H9 (cell line): Measurements from ENCODE around the gene KCNMA1. TPM values are rescaled to one million over a fixed set of nuclear protein-coding genes. Genes with fewer than 3 reads are reported as not detected.

Experiments
- DNase-seq: peaks from one replicate; pipeline ENCODE4 v3.0.0-alpha.2; 2017
- H2AFZ ChIP-seq: one replicate; pipeline ENCODE4 v1.6.1; 2013; ENCODE audit warnings: mild to moderate bottlenecking, low read length, control low read depth, moderate library complexity
- H2AK5ac ChIP-seq: 2 replicates; pipeline ENCODE4 v1.6.1; 2013; ENCODE audit warnings: low read length, control low read depth, mixed read lengths; ENCODE audit not compliant: insufficient read length
- H2BK120ac ChIP-seq: one replicate; pipeline ENCODE4 v1.6.1; 2013; ENCODE audit warnings: low read depth, mild to moderate bottlenecking, low read length, control low read depth, inconsistent platforms; ENCODE audit not compliant: poor library complexity, severe bottlenecking
- H2BK12ac ChIP-seq: 2 replicates; pipeline ENCODE4 v1.6.1; 2013; ENCODE audit warnings: low read length, control low read depth, mixed read lengths, low read depth; ENCODE audit not compliant: insufficient read length
- H2BK15ac ChIP-seq: 2 replicates; pipeline ENCODE4 v1.6.1; 2013; ENCODE audit warnings: low read depth, low read length, control low read depth
- H2BK20ac ChIP-seq: one replicate; pipeline ENCODE4 v1.6.1; 2013; ENCODE audit warnings: low read depth, mild to moderate bottlenecking, low read length, control low read depth, inconsistent platforms; ENCODE audit not compliant: poor library complexity, severe bottlenecking
- H2BK5ac ChIP-seq: 2 replicates; pipeline ENCODE4 v1.6.1; 2013; ENCODE audit warnings: low read length, control low read depth, mixed read lengths; ENCODE audit not compliant: insufficient read length
- H3K14ac ChIP-seq: 2 replicates; pipeline ENCODE4 v1.6.1; 2013; ENCODE audit warnings: low read length, control low read depth; ENCODE audit not compliant: insufficient read depth
- H3K18ac ChIP-seq: 2 replicates; pipeline ENCODE4 v1.6.1; 2013; ENCODE audit warnings: low read depth, mild to moderate bottlenecking, mixed read lengths, low read length, control low read depth; ENCODE audit not compliant: insufficient read length
- H3K23ac ChIP-seq: 2 replicates; pipeline ENCODE4 v1.6.1; 2013; ENCODE audit warnings: low read length, control low read depth, mixed read lengths, low read depth; ENCODE audit not compliant: insufficient read length
- H3K23me2 ChIP-seq: 2 replicates; pipeline ENCODE4 v1.6.1; 2013; ENCODE audit warnings: low read depth, mild to moderate bottlenecking, mixed read lengths, low read length, control low read depth; ENCODE audit not compliant: insufficient read length, poor library complexity, severe bottlenecking
- H3K27ac ChIP-seq: 2 replicates; pipeline ENCODE4 v1.5.1; 2013; ENCODE audit warnings: low read length, control low read depth, mixed read lengths, low read depth; ENCODE audit not compliant: insufficient read length
- H3K27me3 ChIP-seq: 2 replicates; pipeline ENCODE4 v1.6.1; 2013; ENCODE audit warnings: low read length, control low read depth, inconsistent platforms; ENCODE audit not compliant: insufficient read depth
- H3K4ac ChIP-seq: 2 replicates; pipeline ENCODE4 v1.6.1; 2013; ENCODE audit warnings: low read depth, mild to moderate bottlenecking, control low read depth, inconsistent platforms, low read length, moderate library complexity
- H3K4me1 ChIP-seq: 2 replicates; pipeline ENCODE4 v1.6.1; 2013; ENCODE audit warnings: low read length, control low read depth, inconsistent platforms; ENCODE audit not compliant: insufficient read depth
- H3K4me2 ChIP-seq: 2 replicates; pipeline ENCODE4 v1.6.1; 2013; ENCODE audit warnings: low read length, control low read depth, mixed read lengths; ENCODE audit not compliant: insufficient read length, insufficient read depth
- H3K56ac ChIP-seq: 2 replicates; pipeline ENCODE4 v1.6.1; 2013; ENCODE audit warnings: low read depth, mild to moderate bottlenecking, mixed read lengths, low read length, control low read depth; ENCODE audit not compliant: insufficient read length
- H3K79me1 ChIP-seq: 2 replicates; pipeline ENCODE4 v1.6.1; 2013; ENCODE audit warnings: low read depth, mild to moderate bottlenecking, moderate library complexity, low read length, control low read depth, inconsistent platforms; ENCODE audit not compliant: insufficient read depth, poor library complexity, severe bottlenecking
- H3K79me2 ChIP-seq: 2 replicates; pipeline ENCODE4 v1.6.1; 2013; ENCODE audit warnings: low read length, control low read depth, inconsistent platforms; ENCODE audit not compliant: insufficient read depth
- H3K9ac ChIP-seq: 2 replicates; pipeline ENCODE4 v1.6.1; 2013; ENCODE audit warnings: low read length, control low read depth, mixed read lengths; ENCODE audit not compliant: insufficient read length; ENCODE audit errors: extremely low read depth
- H3K9me3 ChIP-seq: one replicate; pipeline ENCODE4 v1.6.1; 2013; ENCODE audit warnings: low read depth, low read length, inconsistent platforms; ENCODE audit not compliant: control insufficient read depth
- H3T11ph ChIP-seq: one replicate; pipeline ENCODE4 v1.6.1; 2013; ENCODE audit warnings: mild to moderate bottlenecking, low read length, control low read depth, inconsistent platforms
- H4K20me1 ChIP-seq: one replicate; pipeline ENCODE4 v1.6.1; 2013; ENCODE audit not compliant: control insufficient read depth, insufficient read length, insufficient read depth
- H4K5ac ChIP-seq: 2 replicates; pipeline ENCODE4 v1.6.1; 2013; ENCODE audit warnings: low read depth, mild to moderate bottlenecking, mixed read lengths, low read length, control low read depth; ENCODE audit not compliant: insufficient read length
- H4K8ac ChIP-seq: replicated peaks from 2 replicates; pipeline ENCODE4 v1.6.1; 2013; ENCODE audit warnings: low read length, control low read depth, mixed read lengths, low read depth; ENCODE audit not compliant: insufficient read length
- H4K91ac ChIP-seq: 2 replicates; pipeline ENCODE4 v1.6.1; 2013; ENCODE audit warnings: low read depth, mild to moderate bottlenecking, moderate library complexity, mixed read lengths, low read length, control low read depth; ENCODE audit not compliant: insufficient read length
- H3K27ac Mint-ChIP-seq, 3 experiments: 2 replicates in 2 of 3; 3 replicates in 1 of 3; pipeline ENCODE4 v1.8.0; 2020 to 2021; ENCODE audit warnings: mixed read lengths in 3 of 3, mild to moderate bottlenecking in 1 of 3, moderate library complexity in 1 of 3
- H3K27me3 Mint-ChIP-seq: 2 replicates; pipeline ENCODE4 v1.8.0; 2021; ENCODE audit warnings: low read depth, mild to moderate bottlenecking, moderate library complexity, mixed read lengths
- H3K36me3 Mint-ChIP-seq, 3 experiments: 2 replicates in 2 of 3; 3 replicates in 1 of 3; pipeline ENCODE4 v1.8.0; 2020 to 2021; ENCODE audit warnings: low read depth in 3 of 3, mixed read lengths in 3 of 3; ENCODE audit not compliant: insufficient read depth in 1 of 3
- H3K4me1 Mint-ChIP-seq, 2 experiments: 2 replicates each; pipeline ENCODE4 v1.8.0; 2020; ENCODE audit warnings: mixed read lengths in 2 of 2
- H3K4me3 Mint-ChIP-seq, 2 experiments: 2 replicates in 1 of 2; 3 replicates in 1 of 2; pipeline ENCODE4 v1.8.0; 2020 to 2021; ENCODE audit warnings: mild to moderate bottlenecking in 2 of 2, mixed read lengths in 2 of 2, moderate library complexity in 1 of 2
- H3K9me3 Mint-ChIP-seq, 2 experiments: 2 replicates in 1 of 2; 3 replicates in 1 of 2; pipeline ENCODE4 v1.8.0; 2020; ENCODE audit warnings: mild to moderate bottlenecking in 2 of 2, mixed read lengths in 2 of 2, moderate library complexity in 1 of 2
- CTCF ChIP-seq: fragments of 200-600 bp; sonication (generic); conservative IDR thresholded peaks from 3 replicates; pipeline ENCODE4 v1.8.0; 2021; ENCODE audit warnings: antibody characterized with exemption, mild to moderate bottlenecking
- WGBS: extraction: QIAGEN DNeasy Blood & Tissue Kit; methylation state at CpG from one replicate; pipeline ENCODE4 v1.1.7; 2013; ENCODE audit warnings: missing lambda C conversion rate, low lambda C conversion rate, mixed read lengths; ENCODE audit not compliant: insufficient read length; ENCODE audit errors: extremely low coverage; 5-methylcytosine and 5-hydroxymethylcytosine counted together
- total RNA-seq: library from RNA; stranded (reverse); gene quantifications from 2 replicates; pipeline ENCODE4 v1.2.1, GENCODE V29; 2021

Gene KCNMA1
- total RNA-seq, 1 experiment from 2014 or later, result 2.0 TPM

GRCh38 chr10:77471069-77471536 is 166.5 kb downstream of the KCNMA1 start:
- H2AK5ac ChIP-seq, result no peak overlapping the region
- H3K4me2 ChIP-seq, result no peak overlapping the region
- H3K27me3 ChIP-seq, result no peaks in the 10 kb centered on the region
- H4K8ac ChIP-seq, result no peak overlapping the region
- no peak overlapping the region for H3K4me3 Mint-ChIP-seq
- 100% methylated on average over 1 of the region's 2 CpGs for WGBS
- no peaks in the 10 kb centered on the region for H3K9me3 Mint-ChIP-seq
- H2BK15ac ChIP-seq, result no peak overlapping the region
- H3K36me3 Mint-ChIP-seq, result no peaks in the 10 kb centered on the region
- no peak overlapping the region for H4K91ac ChIP-seq
- H3T11ph ChIP-seq, result no peak overlapping the region
- H3K56ac ChIP-seq, result no peak overlapping the region
- H3K79me1 ChIP-seq, result no peaks in the 10 kb centered on the region
- H3K27me3 Mint-ChIP-seq, result no peaks in the 10 kb centered on the region
- H3K18ac ChIP-seq, result no peak overlapping the region
- no peak overlapping the region for H3K4ac ChIP-seq
- peak overlapping the region; percentile 0 for H4K5ac ChIP-seq
- H2BK5ac ChIP-seq, result no peak overlapping the region
- no peak overlapping the region for H2BK12ac ChIP-seq
- no peak overlapping the region for H2BK20ac ChIP-seq
- H3K79me2 ChIP-seq, result no peaks in the 10 kb centered on the region
- H3K4me1 ChIP-seq, result no peaks in the 10 kb centered on the region
- no peak overlapping the region for H2AFZ ChIP-seq
- no peak overlapping the region for H3K14ac ChIP-seq
- H2BK120ac ChIP-seq, result no peak overlapping the region
- H4K20me1 ChIP-seq, result no peaks in the 10 kb centered on the region
- H3K27ac Mint-ChIP-seq, result no peak overlapping the region
- peak overlapping the region; percentile 8 for H3K23ac ChIP-seq
- no peak overlapping the region for H3K9ac ChIP-seq
- no peak for DNase-seq
- no peaks in the 10 kb centered on the region for H3K23me2 ChIP-seq
- no peak overlapping the region for H3K27ac ChIP-seq
- peaks cover 2 to 3% of the 10 kb centered on the region in 2 experiments; a peak in 3 of 4 replicates for H3K4me1 Mint-ChIP-seq
- H3K9me3 ChIP-seq, result no peaks in the 10 kb centered on the region
- no peak for TF ChIP-seq CTCF
